GM12872 (cell line): ENCODE results near the gene CPLX3.

Experiments used
- TF ChIP-seq, protein P1 (sequence below): IDR thresholded peaks from 3 replicates; pipeline ENCODE4 v1.5.1; 2011; ENCODE audit warnings: low read depth, mild to moderate bottlenecking, low read length, moderate library complexity; ENCODE audit not compliant: insufficient read depth

Gene CPLX3

DNA sequence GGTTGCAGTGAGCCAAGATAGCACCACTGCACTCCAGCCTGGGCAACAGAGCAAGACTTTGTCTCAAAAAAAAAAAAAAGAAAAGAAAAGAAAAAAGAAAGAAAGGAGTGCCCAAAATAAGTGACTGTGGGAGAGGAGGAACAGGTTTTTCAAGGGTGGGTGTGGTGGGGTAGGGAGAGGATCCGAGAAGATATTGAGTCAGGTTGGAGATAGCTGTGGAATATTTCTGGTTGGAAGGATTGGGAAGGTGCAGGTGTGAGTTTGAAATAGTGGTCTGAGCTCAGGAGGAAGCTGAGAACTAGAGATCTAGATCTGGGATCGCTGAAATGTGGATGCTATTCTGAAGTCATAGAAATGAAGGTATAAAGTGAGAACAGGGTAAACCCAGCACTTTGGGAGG, 38.9 kb downstream of the CPLX3 start:
- TF ChIP-seq, protein P1, sequence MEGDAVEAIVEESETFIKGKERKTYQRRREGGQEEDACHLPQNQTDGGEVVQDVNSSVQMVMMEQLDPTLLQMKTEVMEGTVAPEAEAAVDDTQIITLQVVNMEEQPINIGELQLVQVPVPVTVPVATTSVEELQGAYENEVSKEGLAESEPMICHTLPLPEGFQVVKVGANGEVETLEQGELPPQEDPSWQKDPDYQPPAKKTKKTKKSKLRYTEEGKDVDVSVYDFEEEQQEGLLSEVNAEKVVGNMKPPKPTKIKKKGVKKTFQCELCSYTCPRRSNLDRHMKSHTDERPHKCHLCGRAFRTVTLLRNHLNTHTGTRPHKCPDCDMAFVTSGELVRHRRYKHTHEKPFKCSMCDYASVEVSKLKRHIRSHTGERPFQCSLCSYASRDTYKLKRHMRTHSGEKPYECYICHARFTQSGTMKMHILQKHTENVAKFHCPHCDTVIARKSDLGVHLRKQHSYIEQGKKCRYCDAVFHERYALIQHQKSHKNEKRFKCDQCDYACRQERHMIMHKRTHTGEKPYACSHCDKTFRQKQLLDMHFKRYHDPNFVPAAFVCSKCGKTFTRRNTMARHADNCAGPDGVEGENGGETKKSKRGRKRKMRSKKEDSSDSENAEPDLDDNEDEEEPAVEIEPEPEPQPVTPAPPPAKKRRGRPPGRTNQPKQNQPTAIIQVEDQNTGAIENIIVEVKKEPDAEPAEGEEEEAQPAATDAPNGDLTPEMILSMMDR: no peak

DNA sequence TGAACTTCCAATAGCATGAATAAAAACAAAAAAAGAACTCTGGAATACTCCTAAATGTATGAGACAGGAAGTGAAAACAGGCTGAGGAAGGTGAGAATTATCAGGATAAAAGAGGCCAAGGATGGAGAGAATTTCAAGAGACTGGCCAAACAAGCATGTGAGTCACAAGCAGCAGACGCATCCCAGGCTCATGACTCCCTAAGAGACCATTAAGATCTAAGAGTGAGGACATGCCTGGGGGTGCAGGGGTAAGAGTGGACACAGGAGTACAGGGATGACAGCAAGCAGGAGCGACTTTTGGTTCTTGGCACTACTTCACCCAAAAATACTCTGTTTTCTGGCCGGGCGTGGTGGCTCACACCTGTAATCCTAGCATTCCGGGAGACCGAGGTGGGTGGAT, 39.7 kb downstream of the CPLX3 start:
- TF ChIP-seq, protein P1: no peak

DNA sequence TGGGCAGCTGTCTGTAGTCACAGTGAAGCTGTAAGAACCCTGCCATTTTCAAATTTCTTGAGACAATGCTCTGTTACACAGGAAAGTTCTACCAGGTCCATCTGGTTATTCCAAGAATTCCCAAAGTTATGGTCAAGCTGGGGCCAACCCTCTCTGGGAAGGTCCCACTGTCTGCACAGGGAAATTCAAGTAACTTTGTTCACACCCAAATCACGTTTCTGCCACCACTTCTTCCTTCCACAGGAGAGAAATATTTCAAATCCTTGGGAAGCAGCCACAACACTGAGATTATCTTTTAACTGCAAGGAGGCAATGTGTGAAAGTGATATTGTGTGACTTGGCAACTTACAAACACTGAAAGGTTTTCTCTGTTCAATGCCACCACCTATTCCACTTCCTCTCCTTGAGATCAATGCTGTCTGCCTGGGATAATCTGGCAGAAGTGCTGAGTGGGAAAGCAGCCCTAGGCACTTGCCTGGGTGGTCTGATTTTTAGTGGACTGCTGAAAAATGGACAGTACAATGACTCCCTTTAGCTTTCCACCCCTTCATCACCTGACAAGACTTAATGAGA, 41.1 kb downstream of the CPLX3 start:
- TF ChIP-seq, protein P1: no peak

DNA sequence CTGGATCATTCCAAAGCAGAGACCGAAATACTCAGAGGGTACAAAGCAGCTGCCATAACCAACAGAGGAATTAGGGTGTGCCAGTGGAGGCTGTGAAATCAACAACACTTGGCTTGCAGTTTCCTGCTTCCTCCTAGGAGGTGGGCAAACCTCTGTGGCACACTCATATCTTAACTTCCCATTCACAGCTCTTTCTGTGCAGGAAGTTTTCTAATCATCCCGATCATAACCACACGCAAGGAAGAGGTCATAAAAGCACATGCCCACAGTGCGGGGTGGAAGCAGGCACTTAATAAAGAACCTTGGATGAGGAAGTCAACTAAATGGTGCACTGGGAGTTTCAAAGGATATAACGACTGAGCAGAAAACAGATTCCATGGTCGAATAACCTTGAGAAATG, 41.6 kb downstream of the CPLX3 start:
- TF ChIP-seq, protein P1: no peak

DNA sequence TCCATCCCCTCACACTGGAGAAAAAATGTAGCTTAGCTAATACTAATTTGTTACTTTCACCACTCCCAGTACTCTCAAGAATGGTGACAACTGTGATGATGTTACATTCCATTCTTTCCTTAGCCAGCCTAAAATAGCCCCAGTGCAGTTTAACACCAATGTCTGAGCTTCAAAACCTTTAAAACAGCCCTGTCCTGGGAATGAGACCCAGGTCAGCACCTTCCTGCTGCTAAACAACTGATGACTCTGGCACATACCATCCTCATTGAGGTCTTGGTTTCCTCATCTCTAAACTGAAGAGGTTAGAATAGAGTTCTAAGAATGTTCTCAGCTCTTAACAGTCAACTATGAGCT, 42.9 kb downstream of the CPLX3 start:
- TF ChIP-seq, protein P1: no peak

DNA sequence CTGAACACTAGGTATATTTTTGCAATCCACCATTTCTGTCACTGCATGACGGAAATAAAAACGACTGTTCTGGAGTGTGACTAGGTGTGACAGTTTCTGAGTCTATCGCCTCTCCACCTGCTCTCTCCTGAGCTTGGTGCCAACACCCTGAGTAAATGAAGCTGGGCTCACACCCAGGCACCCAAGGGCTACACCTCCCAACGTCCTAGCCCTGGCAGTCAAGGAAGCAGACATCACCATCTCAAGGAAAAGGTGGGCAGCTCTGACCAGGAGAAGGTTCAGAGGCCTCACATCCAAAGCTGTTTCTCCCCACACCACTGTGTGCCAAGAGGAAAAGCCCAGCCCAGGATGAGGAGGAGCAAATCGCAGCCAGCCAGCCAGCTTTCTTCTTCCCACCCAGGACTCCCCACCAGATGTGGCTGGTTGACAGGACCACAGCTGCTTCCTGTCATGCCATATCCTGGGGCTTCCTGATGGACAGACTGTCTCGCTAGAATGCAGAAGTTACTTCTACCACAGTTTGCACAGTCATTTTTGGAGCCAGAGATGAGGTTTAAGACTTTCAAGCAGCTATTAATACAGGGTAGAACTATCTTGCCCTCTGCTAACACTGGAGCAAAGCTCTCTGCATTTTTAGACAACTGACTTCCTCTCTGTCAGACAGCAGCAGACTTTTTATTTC, 43.4 kb downstream of the CPLX3 start:
- TF ChIP-seq, protein P1: no peak

DNA sequence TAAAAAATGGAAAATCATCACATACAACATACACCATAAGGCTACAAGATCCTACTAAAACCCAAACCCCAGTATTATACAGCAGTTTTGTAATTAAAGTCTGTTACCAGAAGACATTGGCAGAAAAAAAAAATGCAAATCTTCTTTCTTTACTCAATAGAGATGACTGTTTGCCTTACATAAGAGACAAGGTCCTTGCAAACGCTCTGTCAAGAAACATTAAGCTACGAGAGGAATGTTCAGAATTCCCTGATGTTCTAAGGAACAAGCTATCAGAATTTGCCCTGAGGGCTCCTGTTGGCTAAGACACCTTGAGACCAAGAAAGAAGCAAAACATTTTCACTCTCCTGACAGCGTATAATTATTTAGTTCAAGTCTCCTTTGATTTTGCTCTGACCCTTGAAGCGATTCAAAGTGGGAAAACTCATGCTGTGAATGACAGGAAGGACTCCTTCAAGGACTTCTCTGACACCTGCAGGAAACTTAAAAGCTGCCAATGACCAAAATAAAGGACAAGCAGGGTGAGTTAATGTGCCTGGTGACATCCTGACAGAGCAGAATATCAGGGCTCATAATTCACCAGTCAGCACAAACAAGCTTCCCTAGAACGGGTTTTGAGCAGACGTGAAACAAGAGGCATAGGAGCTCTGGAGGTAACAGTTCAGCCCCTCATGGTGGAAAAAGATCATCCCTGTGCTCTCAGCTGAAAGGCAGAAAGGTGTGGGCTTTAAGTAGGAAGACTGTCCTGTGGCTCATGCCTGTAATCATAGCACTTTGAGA, 44.2 kb downstream of the CPLX3 start:
- TF ChIP-seq, protein P1: no peak
